ENCODE results near the gene TRMT13.

GRCh38 chr1:100164216-100164615, 31.3 kb downstream of the TRMT13 start:
- TF ChIP-seq CTCF (optimal IDR thresholded peaks at IDR 0.05 in 1 of 3, IDR thresholded peaks at IDR 0.05 in 1 of 3, conservative IDR thresholded peaks at IDR 0.05 in 1 of 3; ENCODE audit: extremely low read depth in 1 of 3, insufficient read depth in 2 of 3, low read length in 3 of 3) (no peak), EZH2 (IDR thresholded peaks at IDR 0.05; ENCODE audit: low read length) (no peak)

All from keratinocyte (primary cell).